ENCODE results near the gene SLC38A8. TPM values are rescaled to one million over a fixed set of nuclear protein-coding genes. Genes with fewer than 3 reads are reported as not detected.

SLC38A8 gene
- total RNA-seq, 2 experiments from 2014 or later: not detected

DNA sequence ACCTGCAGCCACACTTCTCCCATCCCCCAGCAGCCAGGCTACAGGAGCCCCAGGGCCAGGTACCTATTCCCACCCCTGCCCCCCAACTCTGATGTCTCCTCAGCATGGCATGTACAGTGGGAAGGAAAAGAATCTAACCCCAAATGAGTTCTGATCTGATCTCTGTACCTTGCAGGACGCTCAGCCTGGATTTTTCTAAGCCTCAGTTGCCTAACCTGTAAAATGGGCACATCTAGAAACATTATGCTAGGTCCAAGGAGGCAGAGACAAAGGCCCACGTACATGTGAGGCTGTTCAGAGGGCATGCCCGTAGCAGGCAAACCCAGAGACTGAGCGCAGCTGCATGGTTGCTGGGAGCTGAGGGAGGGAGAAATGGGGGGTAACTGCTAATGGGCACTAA lies 35.1 kb downstream of the SLC38A8 start:
- TF ChIP-seq, protein P1, sequence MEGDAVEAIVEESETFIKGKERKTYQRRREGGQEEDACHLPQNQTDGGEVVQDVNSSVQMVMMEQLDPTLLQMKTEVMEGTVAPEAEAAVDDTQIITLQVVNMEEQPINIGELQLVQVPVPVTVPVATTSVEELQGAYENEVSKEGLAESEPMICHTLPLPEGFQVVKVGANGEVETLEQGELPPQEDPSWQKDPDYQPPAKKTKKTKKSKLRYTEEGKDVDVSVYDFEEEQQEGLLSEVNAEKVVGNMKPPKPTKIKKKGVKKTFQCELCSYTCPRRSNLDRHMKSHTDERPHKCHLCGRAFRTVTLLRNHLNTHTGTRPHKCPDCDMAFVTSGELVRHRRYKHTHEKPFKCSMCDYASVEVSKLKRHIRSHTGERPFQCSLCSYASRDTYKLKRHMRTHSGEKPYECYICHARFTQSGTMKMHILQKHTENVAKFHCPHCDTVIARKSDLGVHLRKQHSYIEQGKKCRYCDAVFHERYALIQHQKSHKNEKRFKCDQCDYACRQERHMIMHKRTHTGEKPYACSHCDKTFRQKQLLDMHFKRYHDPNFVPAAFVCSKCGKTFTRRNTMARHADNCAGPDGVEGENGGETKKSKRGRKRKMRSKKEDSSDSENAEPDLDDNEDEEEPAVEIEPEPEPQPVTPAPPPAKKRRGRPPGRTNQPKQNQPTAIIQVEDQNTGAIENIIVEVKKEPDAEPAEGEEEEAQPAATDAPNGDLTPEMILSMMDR (conservative IDR thresholded peaks at IDR 0.05; ENCODE audit: low read length): no peak
- no peak for TF ChIP-seq EZH2phosphoT487 (IDR thresholded peaks at IDR 0.05; ENCODE audit: borderline replicate concordance, low read depth, low read length)
- Histone ChIP-seq H3K4me2 (ENCODE audit: low read length) (no peak overlapping the region), H4K20me1 (ENCODE audit: insufficient read depth, low read length) (no peaks in the 10 kb centered on the region), H2AFZ (ENCODE audit: low read length) (no peak overlapping the region), H3K36me3 (ENCODE audit: insufficient read depth, low read length) (no peaks in the 10 kb centered on the region), H3K9me2 (ENCODE audit: insufficient read depth, low read length) (no peaks in the 10 kb centered on the region), H3K4me1 (ENCODE audit: insufficient read depth, low read length, poor library complexity, severe bottlenecking) (no peaks in the 10 kb centered on the region), H3K79me2 (ENCODE audit: insufficient read depth, low read depth, low read length) (no peaks in the 10 kb centered on the region), H3K9me3 (ENCODE audit: low read length) (no peaks in the 10 kb centered on the region), H3K4me3 (ENCODE audit: low read depth, low read length, poor library complexity, severe bottlenecking) (no peak overlapping the region), H3K27ac (ENCODE audit: low read depth, low read length, poor library complexity, severe bottlenecking) (no peak overlapping the region)
- intact Hi-C loops (cut with micrococcal nuclease; ENCODE audit: unreplicated experiment): no loop called here
- POLR2A ChIA-PET: no interaction called here
- no peak for DNase-seq (ENCODE audit: low spot score)
- BruUV-seq (replicated peaks): no TSS peak
- CTCF ChIA-PET (ENCODE audit: unreplicated experiment): no interaction called here

DNA sequence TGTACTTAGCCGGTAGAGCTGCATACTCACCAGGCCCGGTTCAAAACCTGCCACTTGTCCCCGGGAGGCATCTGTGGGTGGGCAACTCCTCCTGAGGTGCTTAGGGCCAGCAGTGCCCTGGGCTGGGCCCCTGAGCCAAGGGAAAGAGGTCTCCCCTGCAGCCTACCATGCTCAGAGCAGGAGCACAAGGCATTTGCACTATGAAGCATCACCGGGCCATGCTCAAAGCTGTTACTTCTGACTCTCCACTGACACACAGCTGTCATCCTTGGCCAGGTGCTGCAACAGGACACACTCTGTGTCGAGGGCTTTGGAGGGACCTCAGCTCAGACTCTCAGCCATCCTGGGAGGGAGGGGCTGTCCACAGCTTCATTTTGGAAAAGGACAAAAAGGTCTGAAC lies 37.2 kb downstream of the SLC38A8 start:
- DNase-seq (ENCODE audit: low spot score): no peak
- Histone ChIP-seq H4K20me1 (ENCODE audit: insufficient read depth, low read length) (no peaks in the 10 kb centered on the region), H3K79me2 (ENCODE audit: insufficient read depth, low read depth, low read length) (no peaks in the 10 kb centered on the region), H3K4me1 (ENCODE audit: insufficient read depth, low read length, poor library complexity, severe bottlenecking) (no peaks in the 10 kb centered on the region), H3K4me2 (ENCODE audit: low read length) (no peak overlapping the region), H3K27ac (ENCODE audit: low read depth, low read length, poor library complexity, severe bottlenecking) (no peak overlapping the region), H3K36me3 (ENCODE audit: insufficient read depth, low read length) (no peaks in the 10 kb centered on the region), H3K9me2 (ENCODE audit: insufficient read depth, low read length) (no peaks in the 10 kb centered on the region), H2AFZ (ENCODE audit: low read length) (no peak overlapping the region), H3K9me3 (ENCODE audit: low read length) (no peaks in the 10 kb centered on the region), H3K4me3 (ENCODE audit: low read depth, low read length, poor library complexity, severe bottlenecking) (no peak overlapping the region)
- POLR2A ChIA-PET: interaction anchor here (1.1 to 1.2 kb wide), 2 partner anchors 9 to 10 kb away, joined by 3 to 4 read pairs; no protein-coding TSS in a partner anchor
- CTCF ChIA-PET (ENCODE audit: unreplicated experiment): interaction anchor here (1.2 kb wide), 1 partner anchor 9 kb away, joined by 3 read pairs; no protein-coding TSS in a partner anchor
- TF ChIP-seq EZH2phosphoT487 (IDR thresholded peaks at IDR 0.05; ENCODE audit: borderline replicate concordance, low read depth, low read length): no peak
- TF ChIP-seq, protein P1 (conservative IDR thresholded peaks at IDR 0.05; ENCODE audit: low read length): no peak
- BruUV-seq (replicated peaks): no TSS peak
- intact Hi-C loops (cut with micrococcal nuclease; ENCODE audit: unreplicated experiment): no loop called here

DNA sequence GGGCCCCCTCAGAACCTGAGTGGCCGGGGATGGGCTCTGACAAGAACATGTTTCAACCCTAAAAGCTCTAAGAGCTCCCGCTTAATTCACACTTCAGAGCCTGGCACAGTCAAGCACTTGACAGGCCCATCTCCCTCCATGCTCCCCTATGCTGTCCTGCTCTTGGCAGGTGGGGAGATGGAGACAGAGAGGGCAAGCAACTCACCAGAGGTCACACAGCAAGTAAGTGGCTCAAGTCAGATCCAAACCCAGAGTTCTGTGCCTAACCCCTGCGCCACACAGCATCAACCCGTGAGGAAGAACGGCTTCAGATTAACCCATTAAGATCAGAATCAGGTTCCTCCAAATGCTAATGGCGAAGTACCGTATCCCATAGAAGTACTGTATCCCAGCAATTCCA lies 38.2 kb downstream of the SLC38A8 start:
- Histone ChIP-seq H3K9me2 (ENCODE audit: insufficient read depth, low read length) (no peaks in the 10 kb centered on the region), H3K79me2 (ENCODE audit: insufficient read depth, low read depth, low read length) (no peaks in the 10 kb centered on the region), H3K36me3 (ENCODE audit: insufficient read depth, low read length) (no peaks in the 10 kb centered on the region), H3K27ac (ENCODE audit: low read depth, low read length, poor library complexity, severe bottlenecking) (no peak overlapping the region), H2AFZ (ENCODE audit: low read length) (no peak overlapping the region), H3K4me3 (ENCODE audit: low read depth, low read length, poor library complexity, severe bottlenecking) (no peak overlapping the region), H4K20me1 (ENCODE audit: insufficient read depth, low read length) (no peaks in the 10 kb centered on the region), H3K4me2 (ENCODE audit: low read length) (no peak overlapping the region), H3K9me3 (ENCODE audit: low read length) (no peaks in the 10 kb centered on the region), H3K4me1 (ENCODE audit: insufficient read depth, low read length, poor library complexity, severe bottlenecking) (no peaks in the 10 kb centered on the region)
- POLR2A ChIA-PET: interaction anchor here (1.1 kb wide), 1 partner anchor 10 kb away, joined by 4 read pairs; no protein-coding TSS in a partner anchor
- CTCF ChIA-PET (ENCODE audit: unreplicated experiment): interaction anchor here (1.2 kb wide), 1 partner anchor 10 kb away, joined by 3 read pairs; no protein-coding TSS in a partner anchor
- no peak for TF ChIP-seq EZH2phosphoT487 (IDR thresholded peaks at IDR 0.05; ENCODE audit: borderline replicate concordance, low read depth, low read length)
- TF ChIP-seq, protein P1 (conservative IDR thresholded peaks at IDR 0.05; ENCODE audit: low read length): no peak
- intact Hi-C loops (cut with micrococcal nuclease; ENCODE audit: unreplicated experiment): no loop called here
- BruUV-seq (replicated peaks): no TSS peak
- DNase-seq (ENCODE audit: low spot score): no peak

All from OCI-LY7 (cell line).